SIG-M5 treated with dmso at 0.1 percent for 504 hours (cell line): ENCODE data around the gene TGFBR3.
A peak's percentile ranks its signal among the peaks of the same experiment; 100 is the strongest.
"Not testable (repeated sequence)": the region's sequence is repeated elsewhere in the genome, so short reads cannot be mapped to it uniquely, and the experiment has no call there.

Experiments used
- DNase-seq: peaks from one replicate; lab custom pipeline; 2025; ENCODE audit not compliant: unreplicated experiment; lab: John Stamatoyannopoulos, UW

Gene TGFBR3

DNA sequence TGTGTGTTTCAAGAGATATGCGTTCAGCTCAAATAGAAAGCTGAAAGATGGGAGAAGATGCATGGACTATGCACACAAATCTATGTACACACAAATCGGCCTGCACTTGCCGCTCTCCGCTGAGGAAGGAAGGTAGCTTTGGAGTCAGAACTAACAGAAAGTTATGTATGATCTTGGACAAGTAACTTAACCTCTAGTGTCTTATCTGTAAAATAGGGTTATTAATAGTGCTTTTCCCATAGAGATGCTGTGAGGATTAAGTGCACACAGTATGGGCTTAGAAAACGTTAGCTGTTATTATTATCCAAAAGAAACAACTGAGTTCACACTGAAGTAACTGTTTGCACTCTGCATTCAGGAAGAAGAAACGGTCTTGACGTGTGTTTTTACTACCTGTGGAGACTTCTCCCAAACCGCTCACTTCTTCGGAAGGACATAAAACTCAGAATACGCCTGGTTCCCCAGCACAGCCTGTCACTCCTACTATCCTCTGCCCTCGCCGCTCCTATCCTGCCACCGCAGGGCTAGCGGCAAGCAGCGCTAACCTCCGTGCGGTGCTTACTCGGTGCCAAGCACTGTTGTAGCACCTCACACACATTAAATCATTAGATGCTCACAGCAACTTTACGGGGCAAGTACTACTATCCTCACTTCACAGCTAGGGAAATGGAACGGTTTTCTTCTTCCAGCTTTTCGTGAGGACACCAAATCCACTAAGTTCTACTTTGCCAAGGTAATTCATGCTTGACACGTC, 1.3 kb downstream of the TGFBR3 start:
- DNase-seq: no peak

DNA sequence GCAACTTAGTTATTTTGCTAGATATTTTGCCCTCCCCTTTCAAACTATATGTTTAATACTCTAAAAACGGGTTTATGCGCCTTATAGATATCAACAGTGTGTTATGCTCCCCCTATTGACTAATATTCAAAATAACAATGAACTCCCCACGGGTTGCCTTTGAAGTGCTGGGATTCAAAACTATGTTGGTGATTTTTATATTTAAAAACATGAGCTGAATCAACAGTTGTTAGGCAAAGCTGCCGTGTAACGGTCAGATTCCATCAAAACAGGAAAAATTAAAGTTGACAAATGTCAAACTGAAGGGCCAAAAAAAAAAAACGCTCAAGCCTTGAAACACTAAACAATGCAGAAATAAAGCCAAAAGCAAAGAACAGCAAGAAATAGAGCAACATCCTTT, 2.5 kb downstream of the TGFBR3 start:
- DNase-seq: peak; percentile 21

DNA sequence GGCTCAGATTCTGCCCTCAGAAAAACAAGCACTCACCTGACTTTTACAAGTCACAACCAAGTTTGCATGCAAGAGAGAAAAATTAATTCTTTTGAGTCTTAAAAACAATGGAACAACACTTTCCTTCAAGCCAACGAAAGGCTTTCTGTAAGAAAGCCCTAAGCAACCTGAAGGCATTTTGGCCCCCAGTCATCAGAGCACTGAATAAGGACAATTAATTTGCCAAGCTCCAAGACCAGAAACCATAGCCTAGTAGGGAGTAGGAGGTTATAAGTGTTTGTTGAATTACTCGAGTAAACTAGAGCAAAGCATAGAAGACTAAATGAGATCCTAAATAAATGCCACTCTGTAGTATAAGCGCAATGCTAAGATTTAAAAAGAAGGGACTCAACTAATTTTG, 4.7 kb downstream of the TGFBR3 start:
- no peak for DNase-seq

DNA sequence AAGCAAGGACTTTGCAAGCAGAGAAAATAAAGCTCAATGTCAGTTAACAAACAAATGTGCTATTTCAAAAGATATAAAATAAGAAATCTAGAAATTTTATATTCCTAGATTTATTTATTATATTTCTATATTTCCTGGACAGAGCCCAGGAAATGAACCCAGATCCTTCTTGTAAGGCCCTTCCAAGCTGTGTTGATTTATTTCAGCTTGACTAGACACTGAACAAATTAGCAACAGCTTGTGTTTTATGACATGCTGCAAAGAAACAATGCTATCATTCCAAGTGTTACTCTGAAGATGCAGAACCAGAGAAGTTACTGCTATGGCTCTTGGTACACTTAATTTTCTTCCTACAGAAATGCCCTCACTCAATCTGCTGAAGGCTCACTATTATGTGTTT, 6.2 kb downstream of the TGFBR3 start:
- DNase-seq: no peak

DNA sequence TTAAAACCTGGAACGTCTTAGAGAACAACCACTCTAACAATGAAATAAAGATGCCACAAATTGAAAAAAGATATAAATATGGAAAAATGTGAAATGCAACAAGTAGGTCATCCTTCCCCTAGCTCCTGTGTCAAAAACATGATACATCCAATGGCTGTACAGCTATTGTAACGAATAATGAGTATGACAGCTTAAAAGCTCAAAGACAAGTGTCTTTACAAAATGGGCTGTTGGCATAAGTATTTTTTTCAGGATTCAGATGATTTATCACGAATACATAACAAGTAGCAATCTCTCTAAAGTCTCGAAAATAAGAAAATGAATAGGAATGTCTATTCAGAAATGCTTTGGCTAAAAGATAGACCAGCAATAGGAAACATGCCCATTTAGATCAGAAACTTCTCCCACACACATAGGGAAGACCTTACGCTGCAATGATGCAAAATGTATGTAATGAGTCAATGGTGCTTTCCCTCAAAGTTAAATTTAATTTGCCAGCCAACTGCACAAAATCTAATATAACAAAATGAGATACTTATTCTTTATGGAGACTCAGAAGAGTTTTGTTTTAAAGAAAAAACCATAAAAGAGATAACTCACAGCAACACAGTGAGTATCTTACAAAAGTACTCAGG, 8.3 kb downstream of the TGFBR3 start:
- no peak for DNase-seq

DNA sequence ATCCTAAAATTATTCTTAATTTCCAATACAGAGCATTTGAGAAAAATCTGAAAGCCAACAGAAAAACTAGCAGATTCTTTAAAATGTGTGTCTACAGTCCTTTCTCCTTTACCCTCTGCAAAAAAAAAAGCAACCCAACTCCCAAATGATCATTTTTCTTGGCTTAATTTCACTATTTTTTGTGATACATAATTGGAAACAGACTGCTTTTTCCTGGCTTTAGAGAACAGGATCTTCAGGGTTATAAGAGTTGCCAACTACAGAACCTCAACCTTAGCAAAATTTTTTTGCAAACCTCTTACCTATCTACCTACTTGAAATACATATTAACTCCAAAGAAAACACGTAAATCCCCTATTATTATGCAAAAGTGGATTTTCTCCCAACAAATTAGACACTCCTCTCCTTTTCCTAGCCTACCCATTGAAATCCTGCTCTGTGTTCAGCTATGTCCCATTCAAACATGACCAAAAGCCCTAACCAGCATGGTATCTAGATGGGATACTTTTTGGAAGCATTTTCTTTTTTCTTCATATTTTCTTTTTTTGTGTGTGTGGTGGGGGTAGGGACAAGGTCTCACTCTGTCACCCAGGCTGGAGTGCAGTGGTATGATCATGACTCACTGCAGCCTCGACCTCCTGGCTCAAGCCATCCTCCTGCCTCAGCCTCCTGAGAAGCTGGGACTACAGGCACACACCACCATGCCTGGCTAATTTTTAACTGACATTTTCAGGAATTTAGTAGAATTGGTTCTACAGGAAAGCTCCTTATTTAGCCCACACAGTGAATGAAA, 9.0 kb downstream of the TGFBR3 start:
- no peak for DNase-seq

DNA sequence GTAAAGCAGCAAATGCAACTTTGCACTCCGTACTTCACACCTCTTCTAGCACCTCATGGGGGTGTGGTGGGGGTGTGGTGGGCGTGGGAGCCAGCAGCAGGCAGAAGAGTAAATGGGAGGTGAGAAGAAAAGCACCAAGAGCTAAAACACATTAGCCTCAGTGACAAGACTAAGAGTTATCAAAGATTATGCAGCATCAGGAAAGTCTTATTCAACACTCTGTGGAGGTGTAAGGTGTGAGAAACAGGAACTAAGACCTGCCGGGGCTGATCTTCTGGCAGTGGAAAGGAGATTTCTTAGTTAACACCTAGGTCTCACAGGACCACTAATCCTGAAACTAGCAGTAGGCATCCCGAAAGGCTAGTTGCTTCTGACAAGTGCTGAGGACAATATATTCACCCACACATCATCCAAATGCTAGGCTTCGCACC, 9.9 kb downstream of the TGFBR3 start:
- DNase-seq: no peak

DNA sequence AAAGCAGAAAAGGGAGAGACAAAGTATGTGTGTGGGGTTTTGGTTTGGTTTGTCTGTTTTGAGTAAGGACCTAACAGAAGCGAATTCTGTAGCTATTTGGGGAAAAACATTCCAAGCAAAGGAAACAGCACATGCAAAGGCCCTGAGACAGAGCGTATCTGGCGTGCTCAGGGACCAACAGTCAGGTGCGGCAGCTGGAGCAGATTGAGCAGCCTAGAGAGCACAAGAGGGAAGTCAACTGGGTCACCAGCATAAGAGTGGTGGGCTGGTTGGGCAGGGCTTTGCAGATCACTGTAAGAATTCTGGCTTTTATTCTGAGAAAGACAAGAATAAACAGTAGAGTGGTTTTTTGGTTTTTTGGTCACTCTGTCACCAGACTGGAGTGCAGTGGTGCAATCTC, 11.8 kb downstream of the TGFBR3 start:
- DNase-seq: no peak

DNA sequence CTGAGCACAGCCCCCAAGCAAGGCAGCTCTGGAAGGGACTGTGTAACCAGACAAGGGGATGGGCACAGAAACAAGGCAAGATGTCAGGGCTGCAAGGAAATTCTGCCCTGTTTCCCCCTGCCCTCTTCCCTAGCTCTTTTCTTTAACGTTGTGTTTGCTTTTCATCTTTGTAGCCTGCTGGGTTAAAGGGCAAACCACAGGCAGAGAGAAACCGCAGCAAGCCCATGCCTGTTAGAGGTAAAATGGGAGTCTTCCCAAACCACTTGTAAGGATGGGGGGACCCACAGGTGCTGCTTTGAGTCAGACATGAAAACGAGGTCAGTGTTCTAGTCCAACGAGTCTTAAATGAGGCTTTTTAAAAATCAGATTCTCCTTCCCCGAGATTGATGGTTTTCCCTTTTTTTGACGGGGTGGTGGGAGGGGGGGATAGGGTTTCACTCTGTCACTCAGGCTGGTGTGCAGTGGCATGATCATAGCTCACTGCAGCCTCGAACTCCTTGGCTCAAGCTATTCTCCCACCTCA, 13.3 kb downstream of the TGFBR3 start:
- no peak for DNase-seq

DNA sequence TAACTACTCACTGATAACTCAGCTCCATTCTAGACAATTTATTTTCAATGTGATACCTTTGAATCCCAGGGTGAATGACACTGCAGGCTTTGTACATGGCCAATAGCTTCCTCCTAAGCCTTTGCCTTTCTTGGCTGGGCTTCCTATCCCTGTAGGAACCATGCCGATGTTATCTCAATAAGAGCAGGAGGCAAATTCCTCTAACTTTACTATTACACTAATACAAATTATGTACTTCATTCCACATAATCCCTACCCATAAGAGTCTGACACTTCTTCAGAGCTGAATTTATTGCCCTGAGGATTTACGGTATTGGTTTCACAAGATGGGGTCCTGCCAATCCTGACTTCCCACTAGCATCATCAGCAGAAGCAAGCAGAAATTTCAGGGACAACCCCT, 14.0 kb downstream of the TGFBR3 start:
- DNase-seq: no peak

DNA sequence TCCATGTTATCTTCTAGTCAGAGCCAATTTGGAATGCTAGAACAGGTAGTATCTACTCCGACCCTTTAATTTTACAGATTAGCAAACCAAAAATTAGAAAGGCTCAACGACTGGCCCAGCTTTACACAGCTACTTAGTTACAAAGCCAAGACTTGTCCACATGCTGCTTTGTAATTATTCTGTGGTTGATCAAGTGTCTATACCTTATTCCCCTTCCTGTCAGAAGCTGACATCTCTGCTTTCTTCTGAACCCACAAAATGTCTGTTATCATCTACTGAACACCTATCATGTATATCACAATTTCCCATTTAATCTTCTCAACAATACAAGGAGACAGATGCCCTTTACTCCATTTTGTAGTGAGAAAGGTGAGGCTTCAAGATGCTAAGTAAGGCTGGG, 15.6 kb downstream of the TGFBR3 start:
- DNase-seq: no peak

DNA sequence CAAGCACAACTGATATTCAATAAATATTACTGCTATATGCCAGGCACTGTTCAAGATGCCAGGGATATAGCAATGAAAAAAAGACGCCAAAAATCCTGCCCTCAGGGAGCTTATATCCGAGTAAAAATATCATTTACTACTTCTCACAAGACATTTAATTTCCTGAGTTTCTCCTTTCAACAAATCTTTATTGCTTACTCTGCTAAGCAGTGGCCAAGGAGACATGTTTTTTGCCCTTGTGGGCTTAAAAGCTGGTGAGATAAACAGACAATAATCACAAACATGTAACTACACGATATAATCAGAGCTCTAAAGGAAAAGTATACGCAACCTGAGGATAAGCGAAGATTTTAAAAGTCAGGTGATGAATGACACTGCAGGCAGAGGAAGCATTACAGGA, 19.5 kb downstream of the TGFBR3 start:
- no peak for DNase-seq

DNA sequence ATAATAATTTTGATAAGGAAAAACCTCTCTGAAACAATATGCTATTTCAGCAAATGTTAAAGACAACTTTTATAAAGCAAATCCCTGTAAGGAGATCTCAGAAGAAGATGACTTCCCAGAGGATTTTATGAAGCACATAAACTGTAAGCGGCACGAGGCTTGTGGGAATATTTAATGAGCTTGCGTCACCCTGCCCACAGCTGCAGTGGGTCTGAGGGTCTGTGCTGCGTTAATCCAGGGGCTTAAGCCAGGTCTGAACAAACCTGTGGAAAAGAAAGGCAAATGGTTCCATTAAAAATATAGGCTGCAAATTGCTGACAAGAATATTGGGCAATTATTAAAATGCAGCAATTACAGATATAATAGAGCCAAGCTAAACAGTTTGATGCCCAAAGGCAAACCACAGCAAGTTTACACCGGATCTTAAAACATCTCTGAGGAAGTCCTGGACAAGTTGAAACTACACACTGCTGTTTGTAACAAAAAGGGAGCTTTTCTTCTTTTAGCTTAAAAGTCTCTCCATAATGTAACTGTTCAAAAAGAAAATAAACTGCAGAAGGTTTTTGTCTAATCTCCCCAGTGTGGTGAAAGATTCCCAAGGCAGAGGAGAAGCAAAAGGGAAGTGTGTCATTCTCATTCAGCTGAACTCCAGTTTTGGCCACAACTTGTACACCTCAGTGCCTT, 21.8 kb downstream of the TGFBR3 start:
- DNase-seq: no peak

DNA sequence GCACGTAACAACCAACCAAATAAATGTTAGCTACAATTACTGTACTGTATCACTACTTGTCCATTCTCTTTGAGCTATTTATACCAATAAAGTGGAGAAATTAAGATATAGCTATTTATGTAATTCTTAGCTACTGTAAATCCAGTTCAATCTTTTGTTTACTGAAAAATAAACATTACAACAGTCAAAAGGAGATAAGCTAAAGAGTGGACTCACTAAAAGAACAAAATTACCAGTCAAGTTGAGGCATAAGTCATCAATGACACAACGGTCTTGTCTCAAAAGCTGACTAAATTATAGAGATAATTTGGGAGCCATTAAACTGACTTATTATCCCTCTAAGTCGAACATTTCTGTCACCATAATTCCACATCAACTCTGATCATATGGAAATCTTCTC, 22.5 kb downstream of the TGFBR3 start:
- no peak for DNase-seq

DNA sequence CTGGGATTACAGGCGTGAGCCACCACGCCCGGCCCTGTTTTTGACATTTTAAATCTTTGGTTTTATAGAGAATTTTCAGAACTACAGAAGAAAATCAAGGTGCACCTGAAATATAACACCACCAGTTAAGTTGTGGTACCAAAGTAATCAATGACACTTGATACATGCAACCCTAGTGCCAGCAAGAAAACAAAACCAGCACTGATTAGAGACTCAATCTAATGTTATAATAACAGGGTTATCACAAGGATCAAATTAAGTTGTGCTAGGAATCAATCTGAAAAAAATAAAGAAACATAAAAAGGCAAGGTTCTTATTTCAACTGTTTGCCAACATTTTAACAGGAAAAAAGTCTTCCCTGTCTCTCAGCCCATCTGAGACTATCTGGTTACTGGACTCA, 23.8 kb downstream of the TGFBR3 start:
- no peak for DNase-seq

DNA sequence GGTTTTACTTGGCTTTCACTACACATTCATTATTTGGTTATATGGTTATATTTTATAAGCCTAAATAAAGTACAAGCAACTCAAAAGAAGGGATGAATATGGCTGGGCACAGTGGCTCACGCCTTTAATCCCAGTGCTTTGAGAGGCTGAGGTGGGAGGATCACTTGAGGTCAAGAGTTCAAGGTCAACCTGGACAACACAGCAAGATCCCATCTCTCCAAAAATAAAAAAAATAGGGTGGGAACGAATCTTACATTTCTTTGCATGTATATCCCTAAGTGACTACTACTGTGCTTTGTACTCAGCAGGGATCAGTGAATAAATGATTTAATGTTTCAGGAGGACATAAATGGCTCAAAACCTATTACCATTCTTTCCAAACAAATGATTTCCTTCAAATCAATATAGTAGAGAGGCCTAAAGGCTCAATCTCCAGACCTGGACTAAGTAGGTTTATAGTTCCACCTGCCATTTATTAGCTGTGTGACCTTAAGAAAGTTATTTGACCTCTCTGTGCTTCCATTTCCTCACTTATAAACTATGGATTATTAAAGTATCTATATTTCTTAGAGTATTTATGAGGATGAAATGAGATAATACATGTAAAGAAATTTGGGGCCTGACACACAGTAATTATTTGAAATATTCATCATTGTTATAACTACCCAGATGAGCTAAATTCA, 28.3 kb downstream of the TGFBR3 start:
- no peak for DNase-seq

DNA sequence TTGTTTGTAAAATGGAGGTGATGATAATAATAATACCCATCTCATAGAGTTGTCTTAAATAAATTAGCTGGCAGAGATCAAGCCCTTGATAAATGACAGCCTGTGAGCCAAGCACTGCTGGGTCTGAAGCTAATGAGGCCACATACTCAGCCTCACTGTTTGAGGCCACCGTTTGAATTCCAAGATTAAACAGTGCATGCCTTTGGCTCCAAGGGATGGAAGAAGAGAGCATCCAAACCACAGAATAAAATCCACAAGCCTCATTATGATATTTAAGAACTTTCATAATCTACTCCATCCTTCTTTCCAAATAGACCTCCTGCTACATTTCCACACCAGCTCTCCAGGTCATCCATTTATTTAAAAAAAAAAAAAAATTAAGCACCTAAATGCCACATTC, 29.0 kb downstream of the TGFBR3 start:
- DNase-seq: no peak

DNA sequence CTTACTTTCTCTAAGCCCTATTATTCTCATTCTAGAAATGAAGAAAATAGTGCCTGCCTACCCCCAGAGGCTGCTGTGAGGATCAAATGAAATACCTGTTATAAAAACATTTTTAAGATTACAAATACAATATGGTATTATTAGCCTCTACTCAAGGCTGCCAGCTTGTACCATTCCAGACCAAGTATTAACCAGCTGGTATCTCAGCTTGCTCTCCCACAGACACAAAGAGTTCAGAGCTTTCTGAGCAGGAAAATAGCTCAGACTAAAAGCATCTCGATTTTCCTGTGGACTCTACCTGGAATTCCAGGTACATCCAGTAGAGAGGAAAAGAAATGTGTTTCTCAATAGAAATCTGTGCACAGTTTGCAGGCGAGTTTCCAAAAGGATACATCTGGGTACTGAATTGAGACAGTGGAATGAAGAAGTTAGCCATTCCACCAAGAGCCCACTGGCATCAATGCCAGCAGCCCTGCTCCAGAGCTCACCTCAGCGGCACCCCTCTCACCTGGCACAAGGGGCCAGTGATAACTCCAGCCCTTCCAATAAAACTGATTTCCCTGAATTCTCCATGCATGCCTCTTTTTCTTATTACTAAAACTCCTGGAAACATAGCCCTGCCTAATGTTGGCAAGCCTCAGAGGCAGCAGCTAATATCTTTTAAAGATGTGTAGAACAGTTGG, 31.0 kb downstream of the TGFBR3 start:
- no peak for DNase-seq

DNA sequence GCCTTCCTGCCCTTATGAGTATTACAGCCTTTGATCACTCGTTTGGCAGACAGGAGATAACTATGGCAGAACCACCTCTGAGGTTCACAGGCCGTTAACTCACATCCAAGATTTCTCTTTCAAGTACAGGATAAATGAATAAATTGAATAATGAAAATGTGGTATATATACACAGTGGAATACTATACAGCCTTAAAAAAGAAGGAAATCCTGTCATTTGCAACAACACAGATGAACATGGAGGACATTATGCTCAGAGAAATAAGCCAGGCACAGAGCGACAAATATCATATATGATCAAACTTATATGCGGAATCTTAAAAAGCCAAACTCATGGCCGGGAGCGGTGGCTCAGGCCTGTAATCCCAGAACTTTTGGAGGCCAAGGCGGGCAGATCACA, 32.6 kb downstream of the TGFBR3 start:
- DNase-seq: no peak

DNA sequence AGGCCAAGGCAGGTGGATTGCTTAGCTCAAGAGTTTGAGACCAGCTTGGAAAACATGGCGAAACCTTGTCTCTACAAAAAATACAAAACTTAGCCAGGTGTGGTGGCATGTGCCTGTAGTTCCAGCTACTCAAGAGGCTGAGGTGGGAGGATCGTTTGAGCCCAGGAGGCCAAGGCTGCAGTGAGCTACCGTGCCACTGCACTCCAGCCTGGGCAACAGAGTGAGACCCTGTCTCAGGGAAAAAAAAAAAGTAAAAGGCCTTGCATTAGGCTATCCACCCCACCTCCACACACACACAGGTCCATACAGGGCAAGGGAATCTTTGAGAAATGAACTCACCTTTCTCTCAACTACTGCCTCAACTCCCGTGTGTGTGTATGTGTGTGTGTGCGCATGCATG, 33.9 kb downstream of the TGFBR3 start:
- DNase-seq: not testable (repeated sequence)
